H9 (cell line): ENCODE results near the gene SLC22A15. TPM values are rescaled to one million over a fixed set of nuclear protein-coding genes. Genes with fewer than 3 reads are reported as not detected.

ENCODE experiments used
- DNase-seq: peaks from one replicate; pipeline ENCODE4 v3.0.0-alpha.2; 2017
- H2AFZ ChIP-seq: one replicate; pipeline ENCODE4 v1.6.1; 2013; ENCODE audit warnings: mild to moderate bottlenecking, low read length, control low read depth, moderate library complexity
- H2AK5ac ChIP-seq: 2 replicates; pipeline ENCODE4 v1.6.1; 2013; ENCODE audit warnings: low read length, control low read depth, mixed read lengths; ENCODE audit not compliant: insufficient read length
- H2BK120ac ChIP-seq: one replicate; pipeline ENCODE4 v1.6.1; 2013; ENCODE audit warnings: low read depth, mild to moderate bottlenecking, low read length, control low read depth, inconsistent platforms; ENCODE audit not compliant: poor library complexity, severe bottlenecking
- H2BK12ac ChIP-seq: 2 replicates; pipeline ENCODE4 v1.6.1; 2013; ENCODE audit warnings: low read length, control low read depth, mixed read lengths, low read depth; ENCODE audit not compliant: insufficient read length
- H2BK15ac ChIP-seq: 2 replicates; pipeline ENCODE4 v1.6.1; 2013; ENCODE audit warnings: low read depth, low read length, control low read depth
- H2BK20ac ChIP-seq: one replicate; pipeline ENCODE4 v1.6.1; 2013; ENCODE audit warnings: low read depth, mild to moderate bottlenecking, low read length, control low read depth, inconsistent platforms; ENCODE audit not compliant: poor library complexity, severe bottlenecking
- H2BK5ac ChIP-seq: 2 replicates; pipeline ENCODE4 v1.6.1; 2013; ENCODE audit warnings: low read length, control low read depth, mixed read lengths; ENCODE audit not compliant: insufficient read length
- H3K14ac ChIP-seq: 2 replicates; pipeline ENCODE4 v1.6.1; 2013; ENCODE audit warnings: low read length, control low read depth; ENCODE audit not compliant: insufficient read depth
- H3K18ac ChIP-seq: 2 replicates; pipeline ENCODE4 v1.6.1; 2013; ENCODE audit warnings: low read depth, mild to moderate bottlenecking, mixed read lengths, low read length, control low read depth; ENCODE audit not compliant: insufficient read length
- H3K23ac ChIP-seq: 2 replicates; pipeline ENCODE4 v1.6.1; 2013; ENCODE audit warnings: low read length, control low read depth, mixed read lengths, low read depth; ENCODE audit not compliant: insufficient read length
- H3K23me2 ChIP-seq: 2 replicates; pipeline ENCODE4 v1.6.1; 2013; ENCODE audit warnings: low read depth, mild to moderate bottlenecking, mixed read lengths, low read length, control low read depth; ENCODE audit not compliant: insufficient read length, poor library complexity, severe bottlenecking
- H3K27ac ChIP-seq: 2 replicates; pipeline ENCODE4 v1.5.1; 2013; ENCODE audit warnings: low read length, control low read depth, mixed read lengths, low read depth; ENCODE audit not compliant: insufficient read length
- H3K27me3 ChIP-seq: 2 replicates; pipeline ENCODE4 v1.6.1; 2013; ENCODE audit warnings: low read length, control low read depth, inconsistent platforms; ENCODE audit not compliant: insufficient read depth
- H3K4ac ChIP-seq: 2 replicates; pipeline ENCODE4 v1.6.1; 2013; ENCODE audit warnings: low read depth, mild to moderate bottlenecking, control low read depth, inconsistent platforms, low read length, moderate library complexity
- H3K4me1 ChIP-seq: 2 replicates; pipeline ENCODE4 v1.6.1; 2013; ENCODE audit warnings: low read length, control low read depth, inconsistent platforms; ENCODE audit not compliant: insufficient read depth
- H3K4me2 ChIP-seq: 2 replicates; pipeline ENCODE4 v1.6.1; 2013; ENCODE audit warnings: low read length, control low read depth, mixed read lengths; ENCODE audit not compliant: insufficient read length, insufficient read depth
- H3K56ac ChIP-seq: 2 replicates; pipeline ENCODE4 v1.6.1; 2013; ENCODE audit warnings: low read depth, mild to moderate bottlenecking, mixed read lengths, low read length, control low read depth; ENCODE audit not compliant: insufficient read length
- H3K79me1 ChIP-seq: 2 replicates; pipeline ENCODE4 v1.6.1; 2013; ENCODE audit warnings: low read depth, mild to moderate bottlenecking, moderate library complexity, low read length, control low read depth, inconsistent platforms; ENCODE audit not compliant: insufficient read depth, poor library complexity, severe bottlenecking
- H3K79me2 ChIP-seq: 2 replicates; pipeline ENCODE4 v1.6.1; 2013; ENCODE audit warnings: low read length, control low read depth, inconsistent platforms; ENCODE audit not compliant: insufficient read depth
- H3K9ac ChIP-seq: 2 replicates; pipeline ENCODE4 v1.6.1; 2013; ENCODE audit warnings: low read length, control low read depth, mixed read lengths; ENCODE audit not compliant: insufficient read length; ENCODE audit errors: extremely low read depth
- H3K9me3 ChIP-seq: one replicate; pipeline ENCODE4 v1.6.1; 2013; ENCODE audit warnings: low read depth, low read length, inconsistent platforms; ENCODE audit not compliant: control insufficient read depth
- H3T11ph ChIP-seq: one replicate; pipeline ENCODE4 v1.6.1; 2013; ENCODE audit warnings: mild to moderate bottlenecking, low read length, control low read depth, inconsistent platforms
- H4K20me1 ChIP-seq: one replicate; pipeline ENCODE4 v1.6.1; 2013; ENCODE audit not compliant: control insufficient read depth, insufficient read length, insufficient read depth
- H4K5ac ChIP-seq: 2 replicates; pipeline ENCODE4 v1.6.1; 2013; ENCODE audit warnings: low read depth, mild to moderate bottlenecking, mixed read lengths, low read length, control low read depth; ENCODE audit not compliant: insufficient read length
- H4K8ac ChIP-seq: replicated peaks from 2 replicates; pipeline ENCODE4 v1.6.1; 2013; ENCODE audit warnings: low read length, control low read depth, mixed read lengths, low read depth; ENCODE audit not compliant: insufficient read length
- H4K91ac ChIP-seq: 2 replicates; pipeline ENCODE4 v1.6.1; 2013; ENCODE audit warnings: low read depth, mild to moderate bottlenecking, moderate library complexity, mixed read lengths, low read length, control low read depth; ENCODE audit not compliant: insufficient read length
- H3K27ac Mint-ChIP-seq, 3 experiments: 2 replicates in 2 of 3; 3 replicates in 1 of 3; pipeline ENCODE4 v1.8.0; 2020 to 2021; ENCODE audit warnings: mixed read lengths in 3 of 3, mild to moderate bottlenecking in 1 of 3, moderate library complexity in 1 of 3
- H3K27me3 Mint-ChIP-seq: 2 replicates; pipeline ENCODE4 v1.8.0; 2021; ENCODE audit warnings: low read depth, mild to moderate bottlenecking, moderate library complexity, mixed read lengths
- H3K36me3 Mint-ChIP-seq, 3 experiments: 2 replicates in 2 of 3; 3 replicates in 1 of 3; pipeline ENCODE4 v1.8.0; 2020 to 2021; ENCODE audit warnings: low read depth in 3 of 3, mixed read lengths in 3 of 3; ENCODE audit not compliant: insufficient read depth in 1 of 3
- H3K4me1 Mint-ChIP-seq, 2 experiments: 2 replicates each; pipeline ENCODE4 v1.8.0; 2020; ENCODE audit warnings: mixed read lengths in 2 of 2
- H3K4me3 Mint-ChIP-seq, 2 experiments: 2 replicates in 1 of 2; 3 replicates in 1 of 2; pipeline ENCODE4 v1.8.0; 2020 to 2021; ENCODE audit warnings: mild to moderate bottlenecking in 2 of 2, mixed read lengths in 2 of 2, moderate library complexity in 1 of 2
- H3K9me3 Mint-ChIP-seq, 2 experiments: 2 replicates in 1 of 2; 3 replicates in 1 of 2; pipeline ENCODE4 v1.8.0; 2020; ENCODE audit warnings: mild to moderate bottlenecking in 2 of 2, mixed read lengths in 2 of 2, moderate library complexity in 1 of 2
- total RNA-seq: library from RNA; stranded (reverse); gene quantifications from 2 replicates; pipeline ENCODE4 v1.2.1, GENCODE V29; 2021
- TF ChIP-seq, protein P1 (sequence below): fragments of 200-600 bp; sonication (generic); conservative IDR thresholded peaks from 3 replicates; pipeline ENCODE4 v1.8.0; 2021; ENCODE audit warnings: antibody characterized with exemption, mild to moderate bottlenecking

The SLC22A15 gene
- total RNA-seq, 1 experiment from 2014 or later, result 3.2 TPM

DNA sequence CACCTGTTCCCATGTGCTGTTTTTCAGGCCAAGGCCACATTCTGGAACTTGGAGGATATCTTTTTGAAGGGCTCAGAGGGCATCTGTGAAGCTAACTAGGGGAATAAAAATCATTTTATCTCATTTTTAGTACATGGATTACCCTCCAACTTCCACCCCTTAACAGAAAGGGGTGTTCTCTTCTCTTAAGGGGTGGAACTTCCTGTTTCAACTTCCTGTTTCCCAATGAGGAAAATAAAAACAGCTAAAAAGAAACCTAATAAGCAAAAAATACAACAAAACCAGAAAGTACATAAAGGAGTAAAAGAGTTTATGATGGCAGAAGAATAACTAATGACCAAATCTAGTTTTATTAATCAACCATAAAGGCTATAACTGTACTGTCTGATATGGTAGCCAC, 24.8 kb upstream of the SLC22A15 start:
- no peak overlapping the region for H2AFZ ChIP-seq
- H3K14ac ChIP-seq, result no peak overlapping the region
- H3K9me3 ChIP-seq, result no peaks in the 10 kb centered on the region
- H2BK12ac ChIP-seq, result no peak overlapping the region
- H4K5ac ChIP-seq, result no peak overlapping the region
- H3K4me1 ChIP-seq, result peaks cover 3% of the 10 kb centered on the region; the same call in 1 of the 2 replicates
- H3K79me2 ChIP-seq, result no peaks in the 10 kb centered on the region
- TF ChIP-seq, protein P1, sequence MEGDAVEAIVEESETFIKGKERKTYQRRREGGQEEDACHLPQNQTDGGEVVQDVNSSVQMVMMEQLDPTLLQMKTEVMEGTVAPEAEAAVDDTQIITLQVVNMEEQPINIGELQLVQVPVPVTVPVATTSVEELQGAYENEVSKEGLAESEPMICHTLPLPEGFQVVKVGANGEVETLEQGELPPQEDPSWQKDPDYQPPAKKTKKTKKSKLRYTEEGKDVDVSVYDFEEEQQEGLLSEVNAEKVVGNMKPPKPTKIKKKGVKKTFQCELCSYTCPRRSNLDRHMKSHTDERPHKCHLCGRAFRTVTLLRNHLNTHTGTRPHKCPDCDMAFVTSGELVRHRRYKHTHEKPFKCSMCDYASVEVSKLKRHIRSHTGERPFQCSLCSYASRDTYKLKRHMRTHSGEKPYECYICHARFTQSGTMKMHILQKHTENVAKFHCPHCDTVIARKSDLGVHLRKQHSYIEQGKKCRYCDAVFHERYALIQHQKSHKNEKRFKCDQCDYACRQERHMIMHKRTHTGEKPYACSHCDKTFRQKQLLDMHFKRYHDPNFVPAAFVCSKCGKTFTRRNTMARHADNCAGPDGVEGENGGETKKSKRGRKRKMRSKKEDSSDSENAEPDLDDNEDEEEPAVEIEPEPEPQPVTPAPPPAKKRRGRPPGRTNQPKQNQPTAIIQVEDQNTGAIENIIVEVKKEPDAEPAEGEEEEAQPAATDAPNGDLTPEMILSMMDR, result no peak
- no peaks in the 10 kb centered on the region for H3K27me3 ChIP-seq
- Mint-ChIP-seq H3K9me3 (no peaks in the 10 kb centered on the region), H3K4me1 (peaks cover 27 to 28% of the 10 kb centered on the region in 2 experiments), H3K27ac (no peak overlapping the region), H3K27me3 (no peaks in the 10 kb centered on the region), H3K36me3 (no peaks in the 10 kb centered on the region; a peak in 1 of 7 replicates), H3K4me3 (no peak overlapping the region)
- no peak overlapping the region for H3K9ac ChIP-seq
- H3K23ac ChIP-seq, result no peak overlapping the region
- no peak overlapping the region for H4K8ac ChIP-seq
- H3T11ph ChIP-seq, result no peak overlapping the region
- DNase-seq, result no peak
- no peak overlapping the region for H2BK20ac ChIP-seq
- no peak overlapping the region for H4K91ac ChIP-seq
- no peak overlapping the region for H3K56ac ChIP-seq
- no peaks in the 10 kb centered on the region for H3K23me2 ChIP-seq
- H2BK5ac ChIP-seq, result no peak overlapping the region
- no peak overlapping the region for H2BK120ac ChIP-seq
- no peak overlapping the region for H3K27ac ChIP-seq
- H2AK5ac ChIP-seq, result no peak overlapping the region
- H3K4me2 ChIP-seq, result no peak overlapping the region
- H2BK15ac ChIP-seq, result no peak overlapping the region
- H3K18ac ChIP-seq, result no peak overlapping the region
- no peaks in the 10 kb centered on the region for H3K79me1 ChIP-seq
- no peak overlapping the region for H3K4ac ChIP-seq
- no peaks in the 10 kb centered on the region for H4K20me1 ChIP-seq
